SK-N-SH (cell line): Measurements from ENCODE around the gene PRSS48. TPM values are rescaled to one million over a fixed set of nuclear protein-coding genes. Genes with fewer than 3 reads are reported as not detected.

Source experiments
- CTCF ChIA-PET: fragments of 300-600, 350-600 bp; formaldehyde crosslinking; extraction: SDS; loops from one replicate; lab custom pipeline; 2021; lab: Yijun Ruan, JAX
- POLR2A ChIA-PET: fragments of 350-600 bp; sonication (Branson Sonifier 250); formaldehyde crosslinking; extraction: SDS; loops from one replicate; lab custom pipeline; 2020; ENCODE audit warnings: antibody characterized with exemption, inconsistent platforms; lab: Yijun Ruan, JAX
- DNase-seq: peaks from one replicate; pipeline ENCODE4 v3.0.0; 2012
- H2AFZ ChIP-seq: fragments of 200-600 bp; sonication (generic); 2 replicates; pipeline ENCODE4 v1.8.1; 2016; ENCODE audit warnings: antibody characterized with exemption, mild to moderate bottlenecking, low read depth
- H3F3A ChIP-seq: fragments of 200-600 bp; sonication (generic); replicated peaks from 2 replicates; pipeline ENCODE3; 2016; ENCODE audit warnings: antibody characterized with exemption, mild to moderate bottlenecking; ENCODE audit not compliant: insufficient read depth
- H3K27ac ChIP-seq, 2 experiments: fragments of 200-500 bp in 1 of 2; fragments of 200-600 bp in 1 of 2; sonication (Bioruptor generic) in 1 of 2; sonication (generic), shearing (Covaris generic) in 1 of 2; 2 replicates each; pipeline versions ENCODE4 v1.5.1 to v1.6.1; 2014 to 2016; ENCODE audit warnings: low read depth in 2 of 2, inconsistent platforms in 1 of 2, low read length in 1 of 2, mild to moderate bottlenecking in 1 of 2, mixed read lengths in 1 of 2
- H3K27me3 ChIP-seq: fragments of 200-600 bp; sonication (generic), shearing (Covaris generic); 2 replicates; pipeline ENCODE4 v1.6.1; 2016; ENCODE audit warnings: mixed run types; ENCODE audit not compliant: insufficient read depth
- H3K36me3 ChIP-seq, 2 experiments: fragments of 200-500 bp in 1 of 2; fragments of 200-600 bp in 1 of 2; sonication (Bioruptor generic) in 1 of 2; sonication (generic) in 1 of 2; replicated peaks in 1 of 2; 2 replicates each; pipeline versions ENCODE3 to v1.5.1; 2014 to 2016; ENCODE audit warnings: low read length in 1 of 2, mild to moderate bottlenecking in 1 of 2; ENCODE audit not compliant: insufficient read depth in 2 of 2, control insufficient read depth in 1 of 2
- H3K4me1 ChIP-seq, 2 experiments: fragments of 200-500 bp in 1 of 2; fragments of 200-600 bp in 1 of 2; sonication (Bioruptor generic) in 1 of 2; sonication (generic), shearing (Covaris generic) in 1 of 2; 2 replicates each; pipeline versions ENCODE4 v1.5.1 to v1.6.1; 2014 to 2016; ENCODE audit warnings: low read depth in 1 of 2, low read length in 1 of 2, mixed run types in 1 of 2; ENCODE audit not compliant: insufficient read depth in 2 of 2, control insufficient read depth in 1 of 2
- H3K4me2 ChIP-seq: fragments of 200-600 bp; sonication (generic), shearing (Covaris generic); 2 replicates; pipeline ENCODE4 v1.6.1; 2017; ENCODE audit warnings: mixed run types
- H3K4me3 ChIP-seq, 2 experiments: fragments of 200-500 bp in 1 of 2; fragments of 200-600 bp in 1 of 2; sonication (Bioruptor generic) in 1 of 2; sonication (generic), shearing (Covaris generic) in 1 of 2; 2 replicates each; pipeline versions ENCODE4 v1.5.1 to v1.8.1; 2014 to 2016; ENCODE audit warnings: low read depth in 2 of 2, inconsistent platforms in 1 of 2, low read length in 1 of 2, mild to moderate bottlenecking in 1 of 2, mixed read lengths in 1 of 2, moderate library complexity in 1 of 2
- H3K79me2 ChIP-seq: fragments of 200-600 bp; sonication (generic); 2 replicates; pipeline ENCODE4 v1.8.1; 2017; ENCODE audit warnings: mild to moderate bottlenecking; ENCODE audit not compliant: insufficient read depth
- H3K9ac ChIP-seq: fragments of 200-600 bp; sonication (generic); 2 replicates; pipeline ENCODE4 v1.6.1; 2017; ENCODE audit warnings: mixed run types
- H3K9me2 ChIP-seq: fragments of 200-600 bp; sonication (generic); 2 replicates; pipeline ENCODE4 v1.6.1; 2017; ENCODE audit warnings: mixed run types
- H3K9me3 ChIP-seq: fragments of 200-600 bp; sonication (generic); 2 replicates; pipeline ENCODE4 v1.6.1; 2017; ENCODE audit warnings: mixed run types, mild to moderate bottlenecking, moderate library complexity
- H4K20me1 ChIP-seq: fragments of 200-600 bp; sonication (generic); 2 replicates; pipeline ENCODE4 v1.6.1; 2017; ENCODE audit warnings: mild to moderate bottlenecking, mixed run types; ENCODE audit not compliant: insufficient read depth
- FOXM1 ChIP-seq: IDR thresholded peaks from 2 replicates; pipeline ENCODE4 v1.4.0; 2012; ENCODE audit warnings: low read depth, mild to moderate bottlenecking
- GABPA ChIP-seq: IDR thresholded peaks from 2 replicates; pipeline ENCODE4 v1.4.0; 2012; ENCODE audit warnings: low read depth, mild to moderate bottlenecking
- IRF3 ChIP-seq: fragments of 150-350 bp; IDR thresholded peaks from 2 replicates; pipeline ENCODE4 v1.6.1; 2016; ENCODE audit warnings: mild to moderate bottlenecking, low read depth, low read length
- MAX ChIP-seq: IDR thresholded peaks from 2 replicates; pipeline ENCODE4 v1.4.0; 2012; ENCODE audit warnings: low read depth
- MEF2A ChIP-seq: IDR thresholded peaks from 2 replicates; pipeline ENCODE4 v1.4.0; 2012; ENCODE audit warnings: low read depth, borderline replicate concordance
- MXI1 ChIP-seq: IDR thresholded peaks from 2 replicates; pipeline ENCODE4 v1.6.1; 2012; ENCODE audit warnings: mild to moderate bottlenecking, low read depth, low read length, improper control_type of control experiment
- NRF1 ChIP-seq: IDR thresholded peaks from 2 replicates; pipeline ENCODE4 v1.6.1; 2012; ENCODE audit warnings: low read depth, mild to moderate bottlenecking, low read length
- POLR2AphosphoS5 ChIP-seq: IDR thresholded peaks from 2 replicates; pipeline ENCODE4 v1.6.1; 2012; ENCODE audit warnings: low read depth, low read length
- RAD21 ChIP-seq: IDR thresholded peaks from 2 replicates; pipeline ENCODE4 v1.6.1; 2012; ENCODE audit warnings: mild to moderate bottlenecking, low read length
- SIN3A ChIP-seq: IDR thresholded peaks from 2 replicates; pipeline ENCODE4 v1.6.1; 2012; ENCODE audit warnings: low read depth, mild to moderate bottlenecking, low read length, moderate library complexity, borderline replicate concordance
- TAF1 ChIP-seq: IDR thresholded peaks from 2 replicates; pipeline ENCODE4 v1.6.1; 2012; ENCODE audit warnings: low read depth, mild to moderate bottlenecking, low read length, moderate library complexity, borderline replicate concordance
- TCF12 ChIP-seq: IDR thresholded peaks from 2 replicates; pipeline ENCODE4 v1.4.0; 2012
- TEAD4 ChIP-seq: IDR thresholded peaks from 2 replicates; pipeline ENCODE4 v1.4.0; 2012; ENCODE audit warnings: mild to moderate bottlenecking, borderline replicate concordance; ENCODE audit not compliant: insufficient read depth
- WGBS: methylation state at CpG from one replicate; pipeline ENCODE4 v1.1.6; 2017; ENCODE audit warnings: low lambda C conversion rate; 5-methylcytosine and 5-hydroxymethylcytosine counted together
- polyA plus RNA-seq, 3 experiments: library from polyadenylated mRNA; depleted of rRNA; stranded (reverse); fragments of >200 nt; gene quantifications; 2 replicates each; pipeline ENCODE4 v1.2.3, GENCODE V29; 2012
- TF ChIP-seq, protein P1 (sequence below): fragments of 200-600 bp; sonication (generic); IDR thresholded peaks from 2 replicates; pipeline ENCODE4 v1.6.1; 2017; ENCODE audit warnings: antibody characterized with exemption, mild to moderate bottlenecking, moderate library complexity
- TF ChIP-seq, protein P2 (sequence below): IDR thresholded peaks from 2 replicates; pipeline ENCODE4 v1.4.0; 2012; ENCODE audit warnings: low read depth, borderline replicate concordance

Gene PRSS48
- polyA plus RNA-seq, 1 of the 3 experiments (the other 2 are of a cell fraction) = not detected

- Histone ChIP-seq H3K36me3 (peaks cover 0 to 3% of the 10 kb centered on the region in 2 experiments), H3F3A (peaks cover 22% of the 10 kb centered on the region), H3K27ac (no peak overlapping the region), H2AFZ (no peak overlapping the region), H4K20me1 (no peaks in the 10 kb centered on the region), H3K27me3 (no peaks in the 10 kb centered on the region), H3K9me3 (no peaks in the 10 kb centered on the region), H3K4me2 (no peak overlapping the region), H3K9ac (no peak overlapping the region), H3K79me2 (peaks cover 83% of the 10 kb centered on the region), H3K9me2 (no peaks in the 10 kb centered on the region), H3K4me1 (peaks cover 4 to 12% of the 10 kb centered on the region in 2 experiments; a peak in 2 of 4 replicates), H3K4me3 (no peak overlapping the region)
- ChIA-PET CTCF (interaction anchor here (0.8 kb wide), 1 partner anchor 42 kb away, joined by 3 read pairs; no protein-coding TSS in a partner anchor), POLR2A (no interaction called here)
- 100% methylated on average over 1 of the region's 1 CpG for WGBS
- no peak for DNase-seq
- TF ChIP-seq MAX = no peak
- no peak for TF ChIP-seq TAF1
- TF ChIP-seq GABPA = no peak
- TF ChIP-seq IRF3 = no peak
- TF ChIP-seq POLR2AphosphoS5 = no peak
- TF ChIP-seq FOXM1 = no peak
- TF ChIP-seq, protein P1, sequence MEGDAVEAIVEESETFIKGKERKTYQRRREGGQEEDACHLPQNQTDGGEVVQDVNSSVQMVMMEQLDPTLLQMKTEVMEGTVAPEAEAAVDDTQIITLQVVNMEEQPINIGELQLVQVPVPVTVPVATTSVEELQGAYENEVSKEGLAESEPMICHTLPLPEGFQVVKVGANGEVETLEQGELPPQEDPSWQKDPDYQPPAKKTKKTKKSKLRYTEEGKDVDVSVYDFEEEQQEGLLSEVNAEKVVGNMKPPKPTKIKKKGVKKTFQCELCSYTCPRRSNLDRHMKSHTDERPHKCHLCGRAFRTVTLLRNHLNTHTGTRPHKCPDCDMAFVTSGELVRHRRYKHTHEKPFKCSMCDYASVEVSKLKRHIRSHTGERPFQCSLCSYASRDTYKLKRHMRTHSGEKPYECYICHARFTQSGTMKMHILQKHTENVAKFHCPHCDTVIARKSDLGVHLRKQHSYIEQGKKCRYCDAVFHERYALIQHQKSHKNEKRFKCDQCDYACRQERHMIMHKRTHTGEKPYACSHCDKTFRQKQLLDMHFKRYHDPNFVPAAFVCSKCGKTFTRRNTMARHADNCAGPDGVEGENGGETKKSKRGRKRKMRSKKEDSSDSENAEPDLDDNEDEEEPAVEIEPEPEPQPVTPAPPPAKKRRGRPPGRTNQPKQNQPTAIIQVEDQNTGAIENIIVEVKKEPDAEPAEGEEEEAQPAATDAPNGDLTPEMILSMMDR = no peak
- TF ChIP-seq NRF1 = no peak
- TF ChIP-seq, protein P2, sequence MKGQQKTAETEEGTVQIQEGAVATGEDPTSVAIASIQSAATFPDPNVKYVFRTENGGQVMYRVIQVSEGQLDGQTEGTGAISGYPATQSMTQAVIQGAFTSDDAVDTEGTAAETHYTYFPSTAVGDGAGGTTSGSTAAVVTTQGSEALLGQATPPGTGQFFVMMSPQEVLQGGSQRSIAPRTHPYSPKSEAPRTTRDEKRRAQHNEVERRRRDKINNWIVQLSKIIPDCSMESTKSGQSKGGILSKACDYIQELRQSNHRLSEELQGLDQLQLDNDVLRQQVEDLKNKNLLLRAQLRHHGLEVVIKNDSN = no peak
- no peak for TF ChIP-seq TEAD4
- TF ChIP-seq MXI1 = no peak
- TF ChIP-seq RAD21 = no peak
- TF ChIP-seq SIN3A = no peak
- no peak for TF ChIP-seq TCF12
- TF ChIP-seq MEF2A = no peak
Measured at GRCh38 chr4:151318307-151319006, 41.5 kb downstream of the PRSS48 start.
